ENCODE results near the gene BTBD16. TPM values are rescaled to one million over a fixed set of nuclear protein-coding genes. Genes with fewer than 3 reads are reported as not detected.

Gene BTBD16
- total and polyA plus RNA-seq, 2 of the 13 experiments (the other 11 are each of a cell fraction or from before 2014, with no cell fraction given), result 5.0 to 11.9 TPM

DNA sequence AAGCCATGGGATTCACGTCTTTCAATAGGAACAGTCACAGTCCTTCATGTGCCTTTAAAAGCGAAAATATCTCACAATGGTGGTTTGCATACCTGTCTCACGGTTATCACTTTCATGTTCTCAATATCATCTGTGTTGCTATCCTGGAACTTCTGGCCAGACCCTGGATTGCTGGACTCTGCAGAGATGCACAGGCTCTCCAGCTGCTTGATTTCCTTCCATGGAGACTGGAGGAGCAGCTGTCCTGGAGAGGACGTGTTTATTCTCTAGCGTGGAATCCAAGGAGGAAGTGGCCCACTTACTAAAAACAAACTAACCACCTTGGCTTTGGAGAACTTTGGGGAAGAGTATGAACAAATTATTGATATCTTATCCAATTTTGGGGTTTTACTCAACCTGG lies 16.5 kb downstream of the BTBD16 start:
- in situ Hi-C loops (cut with HindIII; ENCODE audit: extremely low pct_ligation_motif_present, low pct_unique_long_range_greater_than_20kb), result no loop called here
- Histone ChIP-seq H3K79me2 (ENCODE audit: insufficient read depth, low read length) (no peaks in the 10 kb centered on the region), H2AFZ (ENCODE audit: low read length) (no peak overlapping the region), H3K4me2 (ENCODE audit: low read depth, low read length) (no peak overlapping the region), H3K36me3 (replicated peaks in 1 of 2; ENCODE audit: control insufficient read depth in 1 of 2, insufficient read depth in 2 of 2, low read length in 2 of 2) (no peaks in the 10 kb centered on the region), H3K27ac (ENCODE audit: extremely low read length, insufficient read depth, low read length) (no peak overlapping the region), H4K20me1 (ENCODE audit: insufficient read depth, low read length) (no peaks in the 10 kb centered on the region), H3K4me3 (replicated peaks in 1 of 3; ENCODE audit: insufficient read depth in 1 of 3, low read depth in 2 of 3, low read length in 3 of 3) (no peak overlapping the region), H3K9ac (ENCODE audit: insufficient read depth, low read depth, low read length) (no peak overlapping the region), H3K4me1 (ENCODE audit: insufficient read depth, low read length) (0 out of 2 replicates have a peak, but pooled peaks cover 9% of the 10 kb centered on the region), H3K27me3 (ENCODE audit: control insufficient read depth in 1 of 2, insufficient read depth in 2 of 2, low read length in 2 of 2) (peaks cover 8 to 34% of the 10 kb centered on the region in 2 experiments), H3K9me3 (ENCODE audit: low read length) (no peaks in the 10 kb centered on the region)
- ATAC-seq (no peak), FAIRE-seq (no peak), DNase-seq (ENCODE audit: low spot score) (no peak)
- 23% methylated on average over 5 of the region's 5 CpGs for WGBS (ENCODE audit: low lambda C conversion rate)
- BruUV-seq (replicated peaks), result no TSS peak
- POLR2A ChIA-PET, result interaction anchor here (1.4 kb wide), 1 partner anchor 23 kb away, joined by 3 read pairs; no protein-coding TSS in a partner anchor
- TF ChIP-seq, protein P1, sequence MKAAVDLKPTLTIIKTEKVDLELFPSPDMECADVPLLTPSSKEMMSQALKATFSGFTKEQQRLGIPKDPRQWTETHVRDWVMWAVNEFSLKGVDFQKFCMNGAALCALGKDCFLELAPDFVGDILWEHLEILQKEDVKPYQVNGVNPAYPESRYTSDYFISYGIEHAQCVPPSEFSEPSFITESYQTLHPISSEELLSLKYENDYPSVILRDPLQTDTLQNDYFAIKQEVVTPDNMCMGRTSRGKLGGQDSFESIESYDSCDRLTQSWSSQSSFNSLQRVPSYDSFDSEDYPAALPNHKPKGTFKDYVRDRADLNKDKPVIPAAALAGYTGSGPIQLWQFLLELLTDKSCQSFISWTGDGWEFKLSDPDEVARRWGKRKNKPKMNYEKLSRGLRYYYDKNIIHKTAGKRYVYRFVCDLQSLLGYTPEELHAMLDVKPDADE (CRISPR knock-in tag; IDR thresholded peaks at IDR 0.05), result no peak
- no peak for TF ChIP-seq GABPB1 (CRISPR knock-in tag; IDR thresholded peaks at IDR 0.05)
- TF ChIP-seq RFX5 (IDR thresholded peaks at IDR 0.05; ENCODE audit: low read depth, low read length), result no peak
- no peak for TF ChIP-seq ZNF883 (CRISPR knock-in tag; IDR thresholded peaks at IDR 0.05; ENCODE audit: not compliant biosample characterization)
- TF ChIP-seq, protein P2, sequence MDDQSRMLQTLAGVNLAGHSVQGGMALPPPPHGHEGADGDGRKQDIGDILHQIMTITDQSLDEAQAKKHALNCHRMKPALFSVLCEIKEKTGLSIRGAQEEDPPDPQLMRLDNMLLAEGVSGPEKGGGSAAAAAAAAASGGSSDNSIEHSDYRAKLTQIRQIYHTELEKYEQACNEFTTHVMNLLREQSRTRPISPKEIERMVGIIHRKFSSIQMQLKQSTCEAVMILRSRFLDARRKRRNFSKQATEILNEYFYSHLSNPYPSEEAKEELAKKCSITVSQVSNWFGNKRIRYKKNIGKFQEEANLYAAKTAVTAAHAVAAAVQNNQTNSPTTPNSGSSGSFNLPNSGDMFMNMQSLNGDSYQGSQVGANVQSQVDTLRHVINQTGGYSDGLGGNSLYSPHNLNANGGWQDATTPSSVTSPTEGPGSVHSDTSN (CRISPR knock-in tag; IDR thresholded peaks at IDR 0.05; ENCODE audit: borderline replicate concordance), result no peak
- TF ChIP-seq AGO2 (optimal IDR thresholded peaks at IDR 0.05; ENCODE audit: low read depth, low read length), result no peak
- no peak for TF ChIP-seq AHR (CRISPR knock-in tag; IDR thresholded peaks at IDR 0.05)
- intact Hi-C loops (cut with micrococcal nuclease; ENCODE audit: unreplicated experiment), result no loop called here
- CTCF ChIA-PET (ENCODE audit: low intra/inter-chr PET ratio, low total read pairs), result no interaction called here

Data from HepG2 (cell line).